EH (cell line): ENCODE data around the gene COL28A1.
"Not testable (repeated sequence)": the region's sequence is repeated elsewhere in the genome, so short reads cannot be mapped to it uniquely, and the experiment has no call there.

Source experiments
- DNase-seq: peaks from one replicate; pipeline ENCODE4 v3.0.0-alpha.2; 2015; ENCODE audit warnings: low read depth

Gene COL28A1

GRCh38 chr7:7416031-7416858 lies 119.4 kb downstream of the COL28A1 start:
- no peak for DNase-seq

GRCh38 chr7:7414791-7415603 lies 120.7 kb downstream of the COL28A1 start:
- no peak for DNase-seq

- no peak for DNase-seq
Measured at GRCh38 chr7:7408001-7408770, 127.5 kb downstream of the COL28A1 start.

GRCh38 chr7:7405461-7405860 lies 130.2 kb downstream of the COL28A1 start:
- no peak for DNase-seq

- DNase-seq, result no peak
Measured at GRCh38 chr7:7399707-7400106, 136.0 kb downstream of the COL28A1 start.

GRCh38 chr7:7395785-7396184 lies 139.9 kb downstream of the COL28A1 start:
- no peak for DNase-seq

- DNase-seq, result not testable (repeated sequence)
Measured at GRCh38 chr7:7388164-7388563, 147.5 kb downstream of the COL28A1 start.

- DNase-seq, result peak; percentile 4
Measured at GRCh38 chr7:7385421-7385820, 150.3 kb downstream of the COL28A1 start.

- DNase-seq, result no peak
Measured at GRCh38 chr7:7384228-7384627, 151.4 kb downstream of the COL28A1 start.

GRCh38 chr7:7375538-7375937 lies 160.1 kb downstream of the COL28A1 start:
- DNase-seq, result no peak

- DNase-seq, result no peak
Measured at GRCh38 chr7:7370076-7370475, 165.6 kb downstream of the COL28A1 start.

GRCh38 chr7:7369134-7369533 lies 166.5 kb downstream of the COL28A1 start:
- no peak for DNase-seq

GRCh38 chr7:7354674-7355073 lies 181.0 kb downstream of the COL28A1 start:
- no peak for DNase-seq

GRCh38 chr7:7352845-7353244 lies 182.8 kb downstream of the COL28A1 start:
- no peak for DNase-seq

- DNase-seq, result no peak
Measured at GRCh38 chr7:7351832-7352231, 183.8 kb downstream of the COL28A1 start.

- no peak for DNase-seq
Measured at GRCh38 chr7:7351156-7351555, 184.5 kb downstream of the COL28A1 start.

GRCh38 chr7:7349156-7349555 lies 186.5 kb downstream of the COL28A1 start:
- no peak for DNase-seq

GRCh38 chr7:7347045-7347444 lies 188.6 kb downstream of the COL28A1 start:
- no peak for DNase-seq

- DNase-seq, result no peak
Measured at GRCh38 chr7:7344583-7344982, 191.1 kb downstream of the COL28A1 start.

- DNase-seq, result no peak
Measured at GRCh38 chr7:7335909-7336308, 199.8 kb downstream of the COL28A1 start.

GRCh38 chr7:7335215-7335614 lies 200.5 kb downstream of the COL28A1 start:
- no peak for DNase-seq

- DNase-seq, result no peak
Measured at GRCh38 chr7:7333610-7334009, 202.1 kb downstream of the COL28A1 start.
